ENCODE results near the gene EFL1. TPM values are rescaled to one million over a fixed set of nuclear protein-coding genes. Genes with fewer than 3 reads are reported as not detected.
"Not testable (repeated sequence)": the region's sequence is repeated elsewhere in the genome, so short reads cannot be mapped to it uniquely, and the experiment has no call there.

EFL1 gene
- total RNA-seq, 5 donors from 2014 or later (not counting 1 experiment from before 2014, with no cell fraction given): 16.5 to 22.0 (median 20.1) TPM

GRCh38 chr15:82197733-82198594 lies 64.6 kb downstream of the EFL1 start:
- Mint-ChIP-seq H3K27ac (no peak overlapping the region), H3K4me3 (no peak overlapping the region), H3K4me1 (peaks cover 3 to 7% (median 5%) of the 10 kb centered on the region in 3 donors), H3K27me3 (no peaks in the 10 kb centered on the region), H3K9me3 (no peaks in the 10 kb centered on the region), H3K36me3 (peaks cover 12% of the 10 kb centered on the region)
- Histone ChIP-seq H3K27me3 (replicated peaks in 1 of 2; ENCODE audit: control insufficient read depth in 2 of 2, extremely low read depth in 1 of 2, insufficient read depth in 2 of 2, low read length in 1 of 2) (no peaks in the 10 kb centered on the region), H3K4me3 (ENCODE audit: control insufficient read depth in 1 of 2, extremely low read depth in 1 of 2, low read length in 1 of 2) (no peak overlapping the region), H3K27ac (ENCODE audit: low read length) (no peak overlapping the region), H3K4me1 (ENCODE audit: control insufficient read depth in 1 of 2, extremely low read depth in 1 of 2, insufficient read depth in 2 of 2, low read length in 2 of 2) (no peaks in the 10 kb centered on the region), H3K36me3 (ENCODE audit: control insufficient read depth in 2 of 2, extremely low read depth in 1 of 2, insufficient read depth in 1 of 2, low read length in 1 of 2) (no peaks in the 10 kb centered on the region), H3K9me3 (no peaks in the 10 kb centered on the region)
- POLR2A ChIA-PET: no interaction called here
- CTCF ChIA-PET: interaction anchor here (0.5 to 0.6 kb wide), 2 partner anchors 763 to 1098 kb away, joined by 3 read pairs; no protein-coding TSS in a partner anchor
- DNase-seq (peak in 34 of 35 experiments; percentile 4 to 69 (median 38)), ATAC-seq (replicated peaks in 1 of 4) (peak; percentile 57 to 72 (median 64))
- WGBS (ENCODE audit: insufficient coverage): 67% methylated on average over 3 of the region's 8 CpGs

- Mint-ChIP-seq H3K27ac (no peak overlapping the region), H3K4me1 (peaks cover 3 to 7% (median 5%) of the 10 kb centered on the region in 3 donors), H3K36me3 (peaks cover 15% of the 10 kb centered on the region), H3K9me3 (no peaks in the 10 kb centered on the region), H3K4me3 (no peak overlapping the region), H3K27me3 (no peaks in the 10 kb centered on the region)
- WGBS (ENCODE audit: insufficient coverage): no CpG with 5 or more reads among the region's 2 CpGs
- no peak for DNase-seq
- ChIA-PET POLR2A (interaction anchor here in 1 of 2 donors (0.6 kb wide), 1 partner anchor 714 kb away, joined by 4 read pairs; no protein-coding TSS in a partner anchor), CTCF (interaction anchor here in 1 of 2 donors (0.7 kb wide), 2 partner anchors 67 to 928 kb away, joined by 3 to 5 read pairs; no protein-coding TSS in a partner anchor)
- no peaks in the 10 kb centered on the region for H3K27me3 ChIP-seq (replicated peaks in 1 of 2; ENCODE audit: control insufficient read depth in 2 of 2, extremely low read depth in 1 of 2, insufficient read depth in 2 of 2, low read length in 1 of 2)
- no peak overlapping the region for H3K4me3 ChIP-seq (ENCODE audit: control insufficient read depth in 1 of 2, extremely low read depth in 1 of 2, low read length in 1 of 2)
- H3K9me3 ChIP-seq: no peaks in the 10 kb centered on the region
- no peaks in the 10 kb centered on the region for H3K36me3 ChIP-seq (ENCODE audit: control insufficient read depth in 2 of 2, extremely low read depth in 1 of 2, insufficient read depth in 1 of 2, low read length in 1 of 2)
- no peak for ATAC-seq (replicated peaks in 1 of 4)
- no peaks in the 10 kb centered on the region for H3K4me1 ChIP-seq (ENCODE audit: control insufficient read depth in 1 of 2, extremely low read depth in 1 of 2, insufficient read depth in 2 of 2, low read length in 2 of 2)
- H3K27ac ChIP-seq (ENCODE audit: low read length): no peak overlapping the region
These were observed 66.2 kb downstream of the EFL1 start for GRCh38 chr15:82196353-82196752.

- WGBS (ENCODE audit: insufficient coverage): 95% methylated on average over 6 of the region's 7 CpGs
- H3K27me3 Mint-ChIP-seq; POLR2A ChIA-PET; H3K4me3 Mint-ChIP-seq; H3K4me1 ChIP-seq (ENCODE audit: control insufficient read depth in 1 of 2, extremely low read depth in 1 of 2, insufficient read depth in 2 of 2, low read length in 2 of 2); H3K27ac ChIP-seq (ENCODE audit: low read length); H3K27me3 ChIP-seq (replicated peaks in 1 of 2; ENCODE audit: control insufficient read depth in 2 of 2, extremely low read depth in 1 of 2, insufficient read depth in 2 of 2, low read length in 1 of 2); H3K9me3 ChIP-seq; ATAC-seq (replicated peaks in 1 of 4); H3K36me3 ChIP-seq (ENCODE audit: control insufficient read depth in 2 of 2, extremely low read depth in 1 of 2, insufficient read depth in 1 of 2, low read length in 1 of 2); H3K4me1 Mint-ChIP-seq; DNase-seq; CTCF ChIA-PET; H3K27ac Mint-ChIP-seq; H3K9me3 Mint-ChIP-seq; H3K4me3 ChIP-seq (ENCODE audit: control insufficient read depth in 1 of 2, extremely low read depth in 1 of 2, low read length in 1 of 2): not testable (repeated sequence)
- peaks cover 18% of the 10 kb centered on the region for H3K36me3 Mint-ChIP-seq
These were observed 66.7 kb downstream of the EFL1 start for GRCh38 chr15:82195818-82196217.

- H3K27ac Mint-ChIP-seq; H3K27me3 ChIP-seq (replicated peaks in 1 of 2; ENCODE audit: control insufficient read depth in 2 of 2, extremely low read depth in 1 of 2, insufficient read depth in 2 of 2, low read length in 1 of 2); DNase-seq; ATAC-seq (replicated peaks in 1 of 4); H3K9me3 Mint-ChIP-seq; H3K4me3 Mint-ChIP-seq; H3K4me1 ChIP-seq (ENCODE audit: control insufficient read depth in 1 of 2, extremely low read depth in 1 of 2, insufficient read depth in 2 of 2, low read length in 2 of 2); H3K27me3 Mint-ChIP-seq; H3K36me3 ChIP-seq (ENCODE audit: control insufficient read depth in 2 of 2, extremely low read depth in 1 of 2, insufficient read depth in 1 of 2, low read length in 1 of 2); H3K4me1 Mint-ChIP-seq; POLR2A ChIA-PET; H3K9me3 ChIP-seq; H3K4me3 ChIP-seq (ENCODE audit: control insufficient read depth in 1 of 2, extremely low read depth in 1 of 2, low read length in 1 of 2); H3K27ac ChIP-seq (ENCODE audit: low read length); CTCF ChIA-PET: not testable (repeated sequence)
- H3K36me3 Mint-ChIP-seq: peaks cover 22% of the 10 kb centered on the region
- no CpG with 5 or more reads among the region's 6 CpGs for WGBS (ENCODE audit: insufficient coverage)
These were observed 68.0 kb downstream of the EFL1 start for GRCh38 chr15:82194488-82194887.

GRCh38 chr15:82193435-82193834 lies 69.1 kb downstream of the EFL1 start:
- POLR2A ChIA-PET, H3K27ac Mint-ChIP-seq: not testable (repeated sequence)

GRCh38 chr15:82192394-82192793 lies 70.1 kb downstream of the EFL1 start:
- no CpG with 5 or more reads among the region's 4 CpGs for WGBS (ENCODE audit: insufficient coverage)
- H3K4me3 ChIP-seq (ENCODE audit: control insufficient read depth in 1 of 2, extremely low read depth in 1 of 2, low read length in 1 of 2); H3K9me3 Mint-ChIP-seq; H3K4me1 Mint-ChIP-seq; H3K36me3 ChIP-seq (ENCODE audit: control insufficient read depth in 2 of 2, extremely low read depth in 1 of 2, insufficient read depth in 1 of 2, low read length in 1 of 2); H3K27ac ChIP-seq (ENCODE audit: low read length); H3K9me3 ChIP-seq; CTCF ChIA-PET; ATAC-seq (replicated peaks in 1 of 4); H3K27me3 ChIP-seq (replicated peaks in 1 of 2; ENCODE audit: control insufficient read depth in 2 of 2, extremely low read depth in 1 of 2, insufficient read depth in 2 of 2, low read length in 1 of 2); H3K27me3 Mint-ChIP-seq; DNase-seq; H3K4me3 Mint-ChIP-seq; H3K27ac Mint-ChIP-seq; H3K4me1 ChIP-seq (ENCODE audit: control insufficient read depth in 1 of 2, extremely low read depth in 1 of 2, insufficient read depth in 2 of 2, low read length in 2 of 2): not testable (repeated sequence)
- H3K36me3 Mint-ChIP-seq: peaks cover 22% of the 10 kb centered on the region
- POLR2A ChIA-PET: interaction anchor here in 1 of 2 donors (0.6 kb wide), 1 partner anchor 1020 kb away, joined by 3 read pairs; no protein-coding TSS in a partner anchor

More at GRCh38 chr15:82193435-82193834, 69.1 kb downstream of the EFL1 start:
- H3K27me3 ChIP-seq (replicated peaks in 1 of 2; ENCODE audit: control insufficient read depth in 2 of 2, extremely low read depth in 1 of 2, insufficient read depth in 2 of 2, low read length in 1 of 2); H3K4me3 Mint-ChIP-seq; H3K27me3 Mint-ChIP-seq; DNase-seq; H3K27ac ChIP-seq (ENCODE audit: low read length); H3K4me1 Mint-ChIP-seq; H3K4me1 ChIP-seq (ENCODE audit: control insufficient read depth in 1 of 2, extremely low read depth in 1 of 2, insufficient read depth in 2 of 2, low read length in 2 of 2); H3K9me3 Mint-ChIP-seq; H3K9me3 ChIP-seq; H3K36me3 ChIP-seq (ENCODE audit: control insufficient read depth in 2 of 2, extremely low read depth in 1 of 2, insufficient read depth in 1 of 2, low read length in 1 of 2); CTCF ChIA-PET; H3K4me3 ChIP-seq (ENCODE audit: control insufficient read depth in 1 of 2, extremely low read depth in 1 of 2, low read length in 1 of 2); ATAC-seq (replicated peaks in 1 of 4): not testable (repeated sequence)
- WGBS (ENCODE audit: insufficient coverage): no CpG with 5 or more reads among the region's 1 CpG
- H3K36me3 Mint-ChIP-seq: peaks cover 22% of the 10 kb centered on the region
